Measurements from ENCODE around the gene ARHGAP44. TPM values are rescaled to one million over a fixed set of nuclear protein-coding genes. Genes with fewer than 3 reads are reported as not detected.

ARHGAP44 gene
- total and polyA plus RNA-seq, 7 donors = 0.59 to 3.4 (median 1.7) TPM

- Histone ChIP-seq H3K27me3 (ENCODE audit: insufficient read depth in 3 of 3, low read length in 2 of 3) (no peaks in the 10 kb centered on the region), H3K4me3 (no peak overlapping the region), H3K27ac (no peak overlapping the region), H3K9me3 (no peaks in the 10 kb centered on the region), H3K36me3 (ENCODE audit: insufficient read depth in 1 of 2, low read depth in 1 of 2) (no peaks in the 10 kb centered on the region), H3K4me1 (no peaks in the 10 kb centered on the region)
- intact Hi-C loops (cut with DNase I) = no loop called here
- no peak for ATAC-seq
- no peak for DNase-seq
- no peak for TF ChIP-seq CTCF (IDR thresholded peaks at IDR 0.05)
- WGBS, 3 donors = 50 to 59% (median 58%) methylated on average over 3 of the region's 3 CpGs
These were observed 108.8 kb downstream of the ARHGAP44 start for GRCh38 chr17:12898110-12898509.

GRCh38 chr17:12899604-12900003 is 110.3 kb downstream of the ARHGAP44 start:
- WGBS, 3 donors = 42 to 53% (median 47%) methylated on average over 4 of the region's 4 CpGs
- Histone ChIP-seq H3K36me3 (ENCODE audit: insufficient read depth in 1 of 2, low read depth in 1 of 2) (no peaks in the 10 kb centered on the region), H3K4me1 (no peaks in the 10 kb centered on the region), H3K9me3 (no peaks in the 10 kb centered on the region), H3K4me3 (no peak overlapping the region), H3K27ac (no peak overlapping the region), H3K27me3 (ENCODE audit: insufficient read depth in 3 of 3, low read length in 2 of 3) (no peaks in the 10 kb centered on the region)
- TF ChIP-seq CTCF (IDR thresholded peaks at IDR 0.05) = no peak
- intact Hi-C loops (cut with DNase I) = no loop called here
- no peak for ATAC-seq
- DNase-seq = no peak

- intact Hi-C loops (cut with DNase I) = no loop called here
- Histone ChIP-seq H3K4me1 (no peaks in the 10 kb centered on the region), H3K27me3 (ENCODE audit: insufficient read depth in 3 of 3, low read length in 2 of 3) (no peaks in the 10 kb centered on the region), H3K4me3 (no peak overlapping the region), H3K9me3 (no peaks in the 10 kb centered on the region), H3K27ac (no peak overlapping the region), H3K36me3 (ENCODE audit: insufficient read depth in 1 of 2, low read depth in 1 of 2) (no peaks in the 10 kb centered on the region)
- TF ChIP-seq CTCF (IDR thresholded peaks at IDR 0.05) = no peak
- ATAC-seq (no peak), DNase-seq (no peak)
- WGBS, 3 donors = 73 to 86% (median 75%) methylated on average over 6 of the region's 6 CpGs
These were observed 111.2 kb downstream of the ARHGAP44 start for GRCh38 chr17:12900474-12900873.

- intact Hi-C loops (cut with DNase I) = no loop called here
- H3K4me1 ChIP-seq = no peaks in the 10 kb centered on the region
- no peak overlapping the region for H3K27ac ChIP-seq
- H3K36me3 ChIP-seq (ENCODE audit: insufficient read depth in 1 of 2, low read depth in 1 of 2) = no peaks in the 10 kb centered on the region
- DNase-seq (no peak), ATAC-seq (no peak)
- H3K27me3 ChIP-seq (ENCODE audit: insufficient read depth in 3 of 3, low read length in 2 of 3) = no peaks in the 10 kb centered on the region
- H3K9me3 ChIP-seq = no peaks in the 10 kb centered on the region
- no peak overlapping the region for H3K4me3 ChIP-seq
- 79 to 84% (median 82%) methylated on average over 3 of the region's 3 CpGs for WGBS, 3 donors
- no peak for TF ChIP-seq CTCF (IDR thresholded peaks at IDR 0.05)
These were observed 112.7 kb downstream of the ARHGAP44 start for GRCh38 chr17:12902046-12902445.

GRCh38 chr17:12907477-12907876 is 118.2 kb downstream of the ARHGAP44 start:
- no peaks in the 10 kb centered on the region for H3K36me3 ChIP-seq (ENCODE audit: insufficient read depth in 1 of 2, low read depth in 1 of 2)
- H3K27me3 ChIP-seq (ENCODE audit: insufficient read depth in 3 of 3, low read length in 2 of 3) = no peaks in the 10 kb centered on the region
- H3K4me1 ChIP-seq = no peaks in the 10 kb centered on the region
- DNase-seq (no peak), ATAC-seq (no peak)
- H3K9me3 ChIP-seq = peaks cover 7% of the 10 kb centered on the region
- TF ChIP-seq CTCF (IDR thresholded peaks at IDR 0.05) = no peak
- H3K4me3 ChIP-seq = no peak overlapping the region
- intact Hi-C loops (cut with DNase I) = no loop called here
- no peak overlapping the region for H3K27ac ChIP-seq

Data from psoas muscle (tissue), 8 donors.